Calu3 (cell line): ENCODE results near the gene FAM43A. TPM values are rescaled to one million over a fixed set of nuclear protein-coding genes. Genes with fewer than 3 reads are reported as not detected.

Experiments
- BruUV-seq: library from RNA; stranded (reverse); fragments of 400-500 nt; replicated peaks from 2 replicates; lab custom pipeline; 2021; lab: Mats Ljungman, UMichigan
- CTCF ChIA-PET: fragments of 300-600 bp; sonication (Branson Sonifier 250); formaldehyde crosslinking; loops from one replicate; lab custom pipeline; 2022; ENCODE audit warnings: antibody characterized with exemption; lab: Charles Lee
- DNase-seq: peaks from one replicate; pipeline ENCODE4 v3.0.0; 2022
- H3K27ac Mint-ChIP-seq: one replicate; pipeline ENCODE4 v1.8.0; 2022; ENCODE audit warnings: mixed read lengths; ENCODE audit not compliant: unreplicated experiment
- H3K27me3 Mint-ChIP-seq: one replicate; pipeline ENCODE4 v1.8.0; 2022; ENCODE audit warnings: mixed read lengths; ENCODE audit not compliant: unreplicated experiment
- H3K36me3 Mint-ChIP-seq: one replicate; pipeline ENCODE4 v1.8.0; 2022; ENCODE audit warnings: mild to moderate bottlenecking, moderate library complexity, mixed read lengths; ENCODE audit not compliant: insufficient read depth, unreplicated experiment
- H3K4me1 Mint-ChIP-seq: one replicate; pipeline ENCODE4 v1.8.0; 2022; ENCODE audit warnings: mild to moderate bottlenecking, low read depth, mixed read lengths; ENCODE audit not compliant: unreplicated experiment
- H3K4me3 Mint-ChIP-seq: one replicate; pipeline ENCODE4 v1.8.0; 2022; ENCODE audit warnings: mild to moderate bottlenecking, low read depth, moderate library complexity, mixed read lengths; ENCODE audit not compliant: unreplicated experiment
- H3K9me3 Mint-ChIP-seq: one replicate; pipeline ENCODE4 v1.8.0; 2022; ENCODE audit warnings: low read depth, mixed read lengths; ENCODE audit not compliant: unreplicated experiment
- CTCF ChIP-seq: fragments of 200-600 bp; IDR thresholded peaks from one replicate; pipeline ENCODE4 v1.8.0; 2022; ENCODE audit warnings: antibody characterized with exemption; ENCODE audit not compliant: unreplicated experiment
- intact Hi-C: fragments of 100-400 bp; cut with micrococcal nuclease; formaldehyde crosslinking; loops from one replicate; pipeline ENCODE4 v1.10.0; 2022; ENCODE audit not compliant: unreplicated experiment
- total RNA-seq: library from RNA; stranded (reverse); gene quantifications from 2 replicates; pipeline ENCODE4 v1.2.3, GENCODE V29; 2022

FAM43A gene
- total RNA-seq, 1 experiment from 2014 or later = 1.8 TPM

- no peak overlapping the region for H3K4me3 Mint-ChIP-seq
- no peaks in the 10 kb centered on the region for H3K36me3 Mint-ChIP-seq
- H3K9me3 Mint-ChIP-seq = no peaks in the 10 kb centered on the region
- DNase-seq = no peak
- intact Hi-C loops = no loop called here
- no peak for TF ChIP-seq CTCF
- H3K27ac Mint-ChIP-seq = no peak overlapping the region
- H3K27me3 Mint-ChIP-seq = peaks cover 6% of the 10 kb centered on the region
- peaks cover 6% of the 10 kb centered on the region for H3K4me1 Mint-ChIP-seq
- CTCF ChIA-PET = interaction anchor here (1.1 kb wide), 1 partner anchor 13 kb away, joined by 4 read pairs; no protein-coding TSS in a partner anchor
- no TSS peak for BruUV-seq
Observed at GRCh38 chr3:194720048-194720447, 34.4 kb downstream of the FAM43A start.

DNA sequence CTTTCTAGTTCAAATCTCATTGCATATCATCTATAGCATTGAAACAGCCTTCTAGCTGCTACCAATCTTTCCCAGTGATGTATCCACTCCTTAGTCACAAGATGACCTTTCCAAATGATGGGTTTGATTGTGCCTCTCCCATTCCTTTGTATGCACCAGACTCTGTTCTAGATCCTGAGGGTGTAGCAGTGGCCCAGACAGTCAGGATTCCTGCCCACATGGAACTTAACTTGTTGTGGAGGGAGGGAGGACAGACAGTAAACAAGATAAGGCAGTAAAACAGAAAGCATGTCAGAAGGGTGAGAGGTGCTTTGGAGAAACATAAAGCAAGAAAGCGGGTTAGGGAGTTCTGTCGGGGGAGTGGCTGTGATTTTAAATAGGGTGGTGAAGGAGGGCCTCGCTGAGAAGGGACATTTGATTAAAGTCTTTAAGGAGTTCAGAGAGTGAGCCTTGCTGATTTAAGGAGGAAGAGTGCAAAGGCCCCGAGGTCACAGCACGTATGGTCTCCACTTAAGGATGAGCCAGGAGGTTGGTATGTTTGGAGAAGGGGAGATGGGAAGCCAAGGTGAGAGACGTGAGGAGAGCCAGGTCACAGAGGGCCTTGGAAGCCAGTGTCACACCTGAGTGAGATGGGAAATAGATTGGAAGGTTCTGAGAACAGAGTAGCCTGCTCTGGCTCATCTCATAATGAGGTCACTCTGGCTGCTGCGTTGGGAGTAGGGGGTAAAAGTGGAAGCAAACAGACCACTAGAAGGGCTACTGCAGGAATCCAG, 38.3 kb downstream of the FAM43A start:
- no peak for DNase-seq
- Mint-ChIP-seq H3K4me1 (no peaks in the 10 kb centered on the region), H3K9me3 (no peaks in the 10 kb centered on the region), H3K27ac (no peak overlapping the region), H3K4me3 (no peak overlapping the region), H3K27me3 (peaks cover 8% of the 10 kb centered on the region), H3K36me3 (no peaks in the 10 kb centered on the region)
- TF ChIP-seq CTCF = no peak
- no TSS peak for BruUV-seq
- CTCF ChIA-PET = no interaction called here
- intact Hi-C loops = no loop called here

DNA sequence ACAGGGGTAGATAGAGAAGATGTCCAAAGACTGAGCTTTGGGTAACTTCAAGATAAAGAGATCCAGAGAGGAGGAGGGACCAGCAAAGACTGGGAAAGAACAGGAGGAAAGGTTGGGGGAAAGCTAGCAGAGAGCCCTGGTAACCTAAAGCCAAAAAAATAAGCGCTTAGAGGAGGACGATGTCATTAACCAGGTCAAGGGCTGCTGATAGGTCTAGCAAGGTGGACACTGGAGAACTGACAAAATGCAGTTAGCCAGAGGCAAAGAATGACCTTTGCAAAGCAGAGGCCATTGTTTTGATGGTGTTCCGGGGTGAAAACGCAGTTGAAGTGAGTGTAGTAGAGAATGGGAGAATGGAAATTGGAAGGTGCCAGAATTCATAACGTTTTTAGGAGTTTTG, 39.7 kb downstream of the FAM43A start:
- no peak overlapping the region for H3K4me3 Mint-ChIP-seq
- H3K36me3 Mint-ChIP-seq = peaks cover 5% of the 10 kb centered on the region
- H3K4me1 Mint-ChIP-seq = peaks cover 9% of the 10 kb centered on the region
- H3K27ac Mint-ChIP-seq = no peak overlapping the region
- DNase-seq = no peak
- no TSS peak for BruUV-seq
- intact Hi-C loops = no loop called here
- no peak for TF ChIP-seq CTCF
- H3K27me3 Mint-ChIP-seq = peaks cover 8% of the 10 kb centered on the region
- no peaks in the 10 kb centered on the region for H3K9me3 Mint-ChIP-seq
- CTCF ChIA-PET = interaction anchor here (1.1 kb wide), 1 partner anchor 15 kb away, joined by 3 read pairs; no protein-coding TSS in a partner anchor

DNA sequence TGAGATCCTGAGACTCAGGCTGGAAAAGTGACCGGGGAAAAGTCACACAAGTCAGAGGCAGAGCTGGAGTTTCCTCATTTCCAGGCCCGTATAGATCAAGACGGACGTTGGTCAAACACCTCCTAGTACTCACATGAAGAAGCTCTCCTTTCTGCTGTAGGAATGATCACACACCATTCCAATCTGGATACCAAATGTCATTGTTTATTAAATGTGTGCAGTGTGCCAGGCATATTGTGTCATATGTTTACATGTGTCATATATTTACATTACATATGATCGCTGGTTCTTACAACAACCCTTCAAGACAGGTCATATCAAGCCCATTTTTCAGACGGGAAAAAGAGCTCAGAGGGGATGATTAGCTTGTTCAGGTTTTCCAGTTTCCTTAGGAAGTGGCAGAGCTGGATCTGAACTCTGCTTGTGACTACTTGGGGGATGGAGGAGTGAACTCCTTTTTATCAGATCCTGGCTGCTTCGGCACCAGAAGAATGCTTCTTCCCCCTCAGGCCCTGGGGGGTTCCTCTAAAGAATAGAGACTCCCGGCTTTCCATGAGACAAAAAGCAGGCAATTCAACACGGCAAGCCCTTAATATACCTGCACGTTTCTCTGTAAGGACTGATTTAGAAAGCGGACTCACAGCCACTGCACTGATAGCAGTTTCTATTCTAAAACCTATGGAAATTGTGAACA, 41.9 kb downstream of the FAM43A start:
- intact Hi-C loops = no loop called here
- peaks cover 8% of the 10 kb centered on the region for H3K27me3 Mint-ChIP-seq
- no peaks in the 10 kb centered on the region for H3K9me3 Mint-ChIP-seq
- no peak overlapping the region for H3K27ac Mint-ChIP-seq
- CTCF ChIA-PET = interaction anchor here (1.6 kb wide), 1 partner anchor 55 kb away, joined by 5 read pairs; the partner anchor contains the start of gene LSG1
- no peak overlapping the region for H3K4me3 Mint-ChIP-seq
- peaks cover 5% of the 10 kb centered on the region for H3K36me3 Mint-ChIP-seq
- BruUV-seq = no TSS peak
- DNase-seq = no peak
- no peak for TF ChIP-seq CTCF
- H3K4me1 Mint-ChIP-seq = peaks cover 16% of the 10 kb centered on the region
